ENCODE data around the gene PXN.

Gene PXN

GRCh38 chr12:120264904-120265472, 542 bp downstream of the PXN start:
- TF ChIP-seq CTCF (IDR thresholded peaks at IDR 0.05) = no peak

GRCh38 chr12:120264086-120264903, 1.2 kb downstream of the PXN start:
- TF ChIP-seq CTCF (IDR thresholded peaks at IDR 0.05) = no peak

- no peak for TF ChIP-seq CTCF (IDR thresholded peaks at IDR 0.05)
Measured at GRCh38 chr12:120263748-120264085, 1.8 kb downstream of the PXN start.

GRCh38 chr12:120262852-120263747, 2.4 kb downstream of the PXN start:
- no peak for TF ChIP-seq CTCF (IDR thresholded peaks at IDR 0.05)

- no peak for TF ChIP-seq CTCF (IDR thresholded peaks at IDR 0.05)
Measured at GRCh38 chr12:120261951-120262851, 3.3 kb downstream of the PXN start.

- TF ChIP-seq CTCF (IDR thresholded peaks at IDR 0.05) = no peak
Measured at GRCh38 chr12:120260607-120261006, 4.9 kb downstream of the PXN start.

Data from LNCAP (cell line).